Ascending aorta (tissue), 2 donors: ENCODE data around the gene SETD6. TPM values are rescaled to one million over a fixed set of nuclear protein-coding genes. Genes with fewer than 3 reads are reported as not detected.

Experiments
- DNase-seq, 2 donors: peaks; one replicate each; pipeline ENCODE4 v3.0.0-alpha.2; 2019; ENCODE audit warnings: low spot score in 2 of 2
- H3K27ac ChIP-seq, 2 donors: fragments of 200-600 bp; sonication (generic); one replicate each; pipeline ENCODE4 v1.5.1; 2016 to 2017; ENCODE audit warnings: mild to moderate bottlenecking in 1 of 2
- H3K27me3 ChIP-seq: fragments of 200-600 bp; sonication (generic); one replicate; pipeline ENCODE4 v1.5.1; 2017
- H3K36me3 ChIP-seq, 2 donors: fragments of 200-600 bp; sonication (generic); one replicate each; pipeline ENCODE4 v1.5.1; 2016
- H3K4me1 ChIP-seq, 2 donors: fragments of 200-600 bp; sonication (generic); one replicate each; pipeline ENCODE4 v1.5.1; 2016 to 2017; ENCODE audit warnings: mild to moderate bottlenecking in 1 of 2
- H3K4me3 ChIP-seq, 2 donors: fragments of 200-600 bp; sonication (generic); one replicate each; pipeline ENCODE4 v1.5.1; 2016 to 2017; ENCODE audit warnings: mild to moderate bottlenecking in 1 of 2
- H3K9me3 ChIP-seq, 2 donors: fragments of 200-600 bp; sonication (generic); one replicate each; pipeline ENCODE4 v1.5.1; 2016
- CTCF ChIP-seq, 3 experiments: fragments of 200-600 bp in 2 of 3; fragments of 450-650 bp in 1 of 3; sonication (generic) in 2 of 3; IDR thresholded peaks; one replicate each; pipeline ENCODE4 v1.5.1; 2016 to 2019; ENCODE audit warnings: antibody characterized with exemption in 3 of 3, mild to moderate bottlenecking in 1 of 3, moderate library complexity in 1 of 3
- intact Hi-C: fragments of 100-400 bp; cut with DNase I; formaldehyde crosslinking; loops from one replicate; pipeline ENCODE4 v1.15.1; 2023
- total RNA-seq: library from RNA; depleted of rRNA; stranded (reverse); fragments of >200 nt; gene quantifications from one replicate; pipeline ENCODE4 v1.1.0, GENCODE V29; 2016

SETD6 gene
- total RNA-seq, 1 donor from 2014 or later = 24.4 TPM

- H3K27ac ChIP-seq = no peak overlapping the region
- no peaks in the 10 kb centered on the region for H3K27me3 ChIP-seq
- H3K9me3 ChIP-seq = no peaks in the 10 kb centered on the region
- H3K4me3 ChIP-seq = no peak overlapping the region
- no peaks in the 10 kb centered on the region for H3K4me1 ChIP-seq
- no peaks in the 10 kb centered on the region for H3K36me3 ChIP-seq
- no peak for TF ChIP-seq CTCF (IDR thresholded peaks at IDR 0.05)
- DNase-seq = no peak
- intact Hi-C loops = loop anchor here (10.0 kb wide), 1 partner anchor 457 kb away; the partner anchor contains the start of gene MMP15
These were observed 34.0 kb upstream of the SETD6 start for GRCh38 chr16:58481226-58481869.

- H3K9me3 ChIP-seq = no peaks in the 10 kb centered on the region
- H3K27ac ChIP-seq = no peak overlapping the region
- no peaks in the 10 kb centered on the region for H3K4me1 ChIP-seq
- no peak for TF ChIP-seq CTCF (IDR thresholded peaks at IDR 0.05)
- H3K4me3 ChIP-seq = no peak overlapping the region
- no peaks in the 10 kb centered on the region for H3K36me3 ChIP-seq
- no peak for DNase-seq
- H3K27me3 ChIP-seq = no peaks in the 10 kb centered on the region
- intact Hi-C loops = loop anchor here (10.0 kb wide), 1 partner anchor 457 kb away; the partner anchor contains the start of gene MMP15
These were observed 33.4 kb upstream of the SETD6 start for GRCh38 chr16:58481931-58482330.

GRCh38 chr16:58485184-58485887, 30.0 kb upstream of the SETD6 start:
- intact Hi-C loops = loop anchor here (10.0 kb wide), 1 partner anchor 461 kb away; the partner anchor contains the start of gene MMP15
- H3K36me3 ChIP-seq = no peaks in the 10 kb centered on the region
- no peak overlapping the region for H3K4me3 ChIP-seq
- H3K27me3 ChIP-seq = no peaks in the 10 kb centered on the region
- no peaks in the 10 kb centered on the region for H3K9me3 ChIP-seq
- no peaks in the 10 kb centered on the region for H3K4me1 ChIP-seq
- TF ChIP-seq CTCF (IDR thresholded peaks at IDR 0.05) = no peak
- DNase-seq = no peak
- no peak overlapping the region for H3K27ac ChIP-seq

GRCh38 chr16:58487566-58488351, 27.6 kb upstream of the SETD6 start:
- peak in 1 of 2 donors; percentile 83 for DNase-seq
- intact Hi-C loops = loop anchor here (1.0 to 10.0 kb wide), 2 partner anchors 150 to 463 kb away; partner anchors contain the start of gene MMP15
- H3K4me3 ChIP-seq = peak overlapping the region; percentile 28 to 39

More at GRCh38 chr16:58487566-58488351, 27.6 kb upstream of the SETD6 start:
- Histone ChIP-seq H3K27me3 (no peaks in the 10 kb centered on the region), H3K27ac (no peak overlapping the region), H3K36me3 (no peaks in the 10 kb centered on the region), H3K4me1 (no peaks in the 10 kb centered on the region), H3K9me3 (no peaks in the 10 kb centered on the region)
- peak; percentile 83 to 93 (median 89) for TF ChIP-seq CTCF (IDR thresholded peaks at IDR 0.05)
